B cell (primary cell): ENCODE data around the gene BATF3.

Experiments
- EZH2 ChIP-seq: IDR thresholded peaks from 2 replicates; pipeline ENCODE4 v1.6.1; 2012; ENCODE audit warnings: borderline replicate concordance, low read depth, mild to moderate bottlenecking, moderate library complexity, low read length; ENCODE audit not compliant: insufficient read depth, poor library complexity, severe bottlenecking
- TF ChIP-seq, protein P1 (sequence below): fragments of 200-600 bp; IDR thresholded peaks from one replicate; pipeline ENCODE4 v1.8.0; 2022; ENCODE audit warnings: antibody characterized with exemption, mild to moderate bottlenecking

DNA sequence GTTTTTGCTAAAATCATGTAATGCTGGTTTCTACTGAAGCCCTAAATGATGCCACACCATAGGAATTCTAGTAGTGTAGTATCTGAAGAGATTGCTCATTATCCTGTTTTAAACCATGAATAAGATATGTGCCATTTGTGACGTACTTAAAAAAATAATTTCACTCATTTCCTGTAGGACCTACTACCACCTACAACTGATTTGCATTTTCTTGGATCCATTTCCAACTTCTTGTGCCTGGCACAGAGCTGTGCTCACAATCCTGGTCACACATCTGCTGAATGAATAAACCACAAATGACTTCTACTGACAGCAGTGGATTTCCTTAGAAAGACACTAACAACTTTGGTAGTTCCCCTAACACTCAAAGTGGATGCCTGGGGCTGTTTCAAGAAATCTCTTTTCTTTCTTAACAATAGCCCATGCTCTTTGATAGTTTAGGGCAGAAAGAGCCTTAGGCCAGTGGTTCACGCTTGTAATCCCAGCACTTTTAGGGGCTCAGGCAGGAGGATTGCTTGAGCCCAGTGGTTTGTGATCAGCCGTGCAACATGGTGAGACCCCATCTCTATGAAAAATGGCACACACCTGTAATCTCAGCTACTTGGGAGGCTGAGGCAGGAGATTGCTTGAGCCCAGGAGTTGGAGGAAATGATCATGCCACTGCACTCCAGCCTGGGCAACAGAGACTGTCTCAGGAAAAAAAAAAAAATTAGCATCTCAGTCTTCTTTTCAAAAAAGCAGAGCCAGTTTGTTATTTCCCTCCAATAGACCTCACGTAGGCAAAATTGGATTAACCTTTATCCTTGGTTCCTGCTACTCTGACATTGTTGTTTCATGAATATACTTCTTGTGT, 13.0 kb upstream of the BATF3 start:
- TF ChIP-seq, protein P1, sequence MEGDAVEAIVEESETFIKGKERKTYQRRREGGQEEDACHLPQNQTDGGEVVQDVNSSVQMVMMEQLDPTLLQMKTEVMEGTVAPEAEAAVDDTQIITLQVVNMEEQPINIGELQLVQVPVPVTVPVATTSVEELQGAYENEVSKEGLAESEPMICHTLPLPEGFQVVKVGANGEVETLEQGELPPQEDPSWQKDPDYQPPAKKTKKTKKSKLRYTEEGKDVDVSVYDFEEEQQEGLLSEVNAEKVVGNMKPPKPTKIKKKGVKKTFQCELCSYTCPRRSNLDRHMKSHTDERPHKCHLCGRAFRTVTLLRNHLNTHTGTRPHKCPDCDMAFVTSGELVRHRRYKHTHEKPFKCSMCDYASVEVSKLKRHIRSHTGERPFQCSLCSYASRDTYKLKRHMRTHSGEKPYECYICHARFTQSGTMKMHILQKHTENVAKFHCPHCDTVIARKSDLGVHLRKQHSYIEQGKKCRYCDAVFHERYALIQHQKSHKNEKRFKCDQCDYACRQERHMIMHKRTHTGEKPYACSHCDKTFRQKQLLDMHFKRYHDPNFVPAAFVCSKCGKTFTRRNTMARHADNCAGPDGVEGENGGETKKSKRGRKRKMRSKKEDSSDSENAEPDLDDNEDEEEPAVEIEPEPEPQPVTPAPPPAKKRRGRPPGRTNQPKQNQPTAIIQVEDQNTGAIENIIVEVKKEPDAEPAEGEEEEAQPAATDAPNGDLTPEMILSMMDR: no peak
- no peak for TF ChIP-seq EZH2
